Measurements from ENCODE around the gene DHRS9. TPM values are rescaled to one million over a fixed set of nuclear protein-coding genes. Genes with fewer than 3 reads are reported as not detected.

The DHRS9 gene
- total and polyA plus RNA-seq, 10 donors: 2.3 to 10.9 (median 5.3) TPM

- WGBS, 5 donors: 66 to 80% (median 72%) methylated on average over 3 of the region's 3 CpGs
- H3K9me3 ChIP-seq: no peaks in the 10 kb centered on the region
- H3K27ac ChIP-seq: no peak overlapping the region
- H3K36me3 ChIP-seq: no peaks in the 10 kb centered on the region
- H3K27me3 ChIP-seq (replicated peaks in 1 of 7): no peaks in the 10 kb centered on the region
- no peak overlapping the region for H3K4me3 ChIP-seq
- H3K4me1 ChIP-seq: peaks cover 0 to 5% (median under 1%) of the 10 kb centered on the region in 6 donors
- no peak for TF ChIP-seq POLR2AphosphoS5 (IDR thresholded peaks at IDR 0.05)
- DNase-seq: no peak
- intact Hi-C loops (cut with DNase I; ENCODE audit: low total_unique reads): no loop called here
Measured at GRCh38 chr2:169136885-169137534, 67.6 kb downstream of the DHRS9 start.

DNA sequence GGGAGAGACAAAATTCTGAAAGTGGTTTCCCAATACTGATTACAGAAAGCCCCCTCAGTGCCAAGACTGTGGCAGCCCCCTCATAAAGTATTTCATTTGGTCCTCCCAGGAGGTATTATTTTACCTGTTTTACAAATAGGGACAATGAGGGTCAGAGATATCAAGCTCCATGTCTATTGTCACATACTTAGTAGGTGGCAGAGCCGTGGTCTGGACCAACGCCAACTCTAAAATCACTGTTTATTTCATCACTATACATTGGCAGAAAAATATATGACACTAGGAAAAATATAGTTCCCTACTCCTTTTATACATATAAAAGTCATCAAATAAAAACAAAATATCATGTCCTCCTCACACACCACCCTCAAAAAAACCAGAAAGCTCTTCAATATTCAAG, 68.6 kb downstream of the DHRS9 start:
- no peaks in the 10 kb centered on the region for H3K27me3 ChIP-seq (replicated peaks in 1 of 7)
- H3K4me1 ChIP-seq: peaks cover 0 to 4% (median 0%) of the 10 kb centered on the region in 6 donors
- TF ChIP-seq POLR2AphosphoS5 (IDR thresholded peaks at IDR 0.05) (no peak), POLR2A (IDR thresholded peaks at IDR 0.05) (no peak)
- TF ChIP-seq, protein P1, sequence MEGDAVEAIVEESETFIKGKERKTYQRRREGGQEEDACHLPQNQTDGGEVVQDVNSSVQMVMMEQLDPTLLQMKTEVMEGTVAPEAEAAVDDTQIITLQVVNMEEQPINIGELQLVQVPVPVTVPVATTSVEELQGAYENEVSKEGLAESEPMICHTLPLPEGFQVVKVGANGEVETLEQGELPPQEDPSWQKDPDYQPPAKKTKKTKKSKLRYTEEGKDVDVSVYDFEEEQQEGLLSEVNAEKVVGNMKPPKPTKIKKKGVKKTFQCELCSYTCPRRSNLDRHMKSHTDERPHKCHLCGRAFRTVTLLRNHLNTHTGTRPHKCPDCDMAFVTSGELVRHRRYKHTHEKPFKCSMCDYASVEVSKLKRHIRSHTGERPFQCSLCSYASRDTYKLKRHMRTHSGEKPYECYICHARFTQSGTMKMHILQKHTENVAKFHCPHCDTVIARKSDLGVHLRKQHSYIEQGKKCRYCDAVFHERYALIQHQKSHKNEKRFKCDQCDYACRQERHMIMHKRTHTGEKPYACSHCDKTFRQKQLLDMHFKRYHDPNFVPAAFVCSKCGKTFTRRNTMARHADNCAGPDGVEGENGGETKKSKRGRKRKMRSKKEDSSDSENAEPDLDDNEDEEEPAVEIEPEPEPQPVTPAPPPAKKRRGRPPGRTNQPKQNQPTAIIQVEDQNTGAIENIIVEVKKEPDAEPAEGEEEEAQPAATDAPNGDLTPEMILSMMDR (IDR thresholded peaks at IDR 0.05 in 8 of 11, conservative IDR thresholded peaks at IDR 0.05 in 3 of 11): no peak
- intact Hi-C loops (cut with DNase I; ENCODE audit: low total_unique reads): no loop called here
- no peak for DNase-seq
- no peak overlapping the region for H3K27ac ChIP-seq
- WGBS, 5 donors: 53 to 78% (median 71%) methylated on average over 2 of the region's 2 CpGs
- no peaks in the 10 kb centered on the region for H3K36me3 ChIP-seq
- no peaks in the 10 kb centered on the region for H3K9me3 ChIP-seq
- no peak overlapping the region for H3K4me3 ChIP-seq

DNA sequence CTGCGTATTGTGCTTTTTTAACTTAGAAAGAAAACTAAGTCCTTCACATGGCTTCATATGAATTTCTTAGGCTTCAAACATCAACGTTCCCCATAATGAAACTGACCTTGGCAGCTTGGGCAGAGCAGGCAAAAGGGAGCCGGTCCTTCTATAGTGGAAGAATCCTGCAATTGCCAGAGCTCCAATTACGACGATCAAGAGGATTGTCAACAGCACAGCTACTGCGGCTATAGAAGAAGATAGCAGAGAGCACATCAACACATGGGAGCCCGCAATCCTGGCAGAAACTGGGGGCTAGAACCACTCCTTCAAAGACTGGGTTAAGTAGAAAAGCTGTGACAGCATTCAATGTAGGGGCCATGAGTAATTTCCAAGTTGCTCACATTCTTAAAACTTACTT, 69.8 kb downstream of the DHRS9 start:
- intact Hi-C loops (cut with DNase I; ENCODE audit: low total_unique reads): no loop called here
- H3K27me3 ChIP-seq (replicated peaks in 1 of 7): no peaks in the 10 kb centered on the region
- 79 to 91% (median 89%) methylated on average over 7 of the region's 7 CpGs for WGBS, 5 donors
- H3K4me3 ChIP-seq: no peak overlapping the region
- peaks cover 0 to 4% (median 0%) of the 10 kb centered on the region in 6 donors for H3K4me1 ChIP-seq
- no peaks in the 10 kb centered on the region for H3K9me3 ChIP-seq
- no peak for TF ChIP-seq POLR2A (IDR thresholded peaks at IDR 0.05)
- no peak for TF ChIP-seq POLR2AphosphoS5 (IDR thresholded peaks at IDR 0.05)
- TF ChIP-seq, protein P1 (IDR thresholded peaks at IDR 0.05 in 8 of 11, conservative IDR thresholded peaks at IDR 0.05 in 3 of 11): no peak
- H3K36me3 ChIP-seq: no peaks in the 10 kb centered on the region
- H3K27ac ChIP-seq: no peak overlapping the region
- no peak for DNase-seq

GRCh38 chr2:169139993-169140767, 70.8 kb downstream of the DHRS9 start:
- WGBS, 5 donors: 65 to 84% (median 77%) methylated on average over 8 of the region's 8 CpGs
- TF ChIP-seq, protein P1 (IDR thresholded peaks at IDR 0.05 in 8 of 11, conservative IDR thresholded peaks at IDR 0.05 in 3 of 11): no peak
- TF ChIP-seq POLR2A (IDR thresholded peaks at IDR 0.05): no peak
- no peak for TF ChIP-seq POLR2AphosphoS5 (IDR thresholded peaks at IDR 0.05)
- intact Hi-C loops (cut with DNase I; ENCODE audit: low total_unique reads): loop anchor here (5.0 kb wide), 1 partner anchor 178 kb away; no protein-coding TSS in a partner anchor
- no peaks in the 10 kb centered on the region for H3K36me3 ChIP-seq
- DNase-seq: no peak
- H3K4me1 ChIP-seq: peaks cover 0 to 4% (median 0%) of the 10 kb centered on the region in 6 donors
- no peak overlapping the region for H3K27ac ChIP-seq
- H3K4me3 ChIP-seq: no peak overlapping the region
- H3K9me3 ChIP-seq: no peaks in the 10 kb centered on the region
- no peaks in the 10 kb centered on the region for H3K27me3 ChIP-seq (replicated peaks in 1 of 7)
